Measurements from ENCODE around the gene OTUD4. TPM values are rescaled to one million over a fixed set of nuclear protein-coding genes. Genes with fewer than 3 reads are reported as not detected.

OTUD4 gene
- total RNA-seq, 1 donor from 2014 or later, result 38.3 TPM

DNA sequence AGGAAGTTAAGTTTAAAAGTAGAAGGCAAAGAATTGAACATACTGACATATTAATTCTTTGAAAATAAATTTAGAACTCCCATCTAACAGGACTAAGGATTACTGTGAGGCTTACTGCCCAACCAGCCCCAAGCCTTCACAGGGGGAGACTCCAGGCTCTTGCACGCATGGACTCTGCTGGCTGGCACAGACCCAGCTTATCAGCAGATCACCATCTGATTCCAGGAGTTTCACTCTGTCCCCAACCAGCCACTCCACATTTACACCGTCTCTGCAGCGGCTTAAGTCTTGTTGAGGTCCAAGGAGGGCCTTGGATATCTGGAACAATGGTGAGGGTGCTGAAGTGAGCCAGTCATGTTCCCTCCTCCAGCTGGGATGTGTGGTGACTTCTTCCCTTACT, 16.4 kb upstream of the OTUD4 start:
- no peak for DNase-seq (ENCODE audit: low spot score in 2 of 2, unreplicated experiment in 2 of 2)
- H3K27me3 Mint-ChIP-seq (ENCODE audit: low read depth), result no peaks in the 10 kb centered on the region

DNA sequence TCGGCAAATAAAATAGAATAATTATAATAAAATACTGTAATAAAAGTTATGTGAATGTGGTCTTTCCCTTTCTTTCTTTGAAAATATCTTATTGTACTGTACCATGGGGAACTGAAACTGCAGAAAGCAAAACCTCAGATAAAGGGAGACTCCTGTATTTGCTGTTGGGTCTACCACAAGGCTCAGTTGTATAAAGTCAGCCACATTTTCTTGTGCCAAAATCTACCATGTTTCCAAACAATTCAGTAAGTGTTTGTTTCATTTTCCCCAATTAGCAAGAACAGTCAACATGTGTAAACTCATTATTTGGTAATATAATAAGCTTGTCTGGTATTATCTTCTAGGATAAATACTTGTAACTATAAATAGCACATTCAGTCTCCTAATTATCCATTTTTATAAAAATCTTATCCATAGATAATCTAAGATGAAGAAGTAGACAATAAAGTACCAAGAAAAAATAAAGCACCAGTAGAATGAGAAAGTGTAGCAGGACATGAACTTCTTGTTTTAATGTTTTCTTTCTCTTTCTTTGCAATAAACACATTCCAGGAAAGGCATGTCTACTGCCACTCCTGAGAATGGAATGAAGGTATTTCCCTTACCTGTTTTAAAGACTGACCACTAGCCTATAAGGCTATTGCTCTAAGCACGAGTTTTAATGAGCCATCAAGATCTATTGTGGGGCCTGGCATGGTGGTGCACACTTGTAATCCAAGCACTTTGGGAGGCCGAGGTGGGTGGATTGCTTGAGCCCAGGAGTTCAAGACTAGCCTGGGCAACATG, 15.0 kb upstream of the OTUD4 start:
- Mint-ChIP-seq H3K9me3 (peaks cover 6% of the 10 kb centered on the region), H3K4me3 (no peak overlapping the region), H3K4me1 (no peaks in the 10 kb centered on the region), H3K27ac (peak overlapping the region; percentile 67), H3K27me3 (ENCODE audit: low read depth) (no peaks in the 10 kb centered on the region), H3K36me3 (no peaks in the 10 kb centered on the region)
- TF ChIP-seq, protein P1, sequence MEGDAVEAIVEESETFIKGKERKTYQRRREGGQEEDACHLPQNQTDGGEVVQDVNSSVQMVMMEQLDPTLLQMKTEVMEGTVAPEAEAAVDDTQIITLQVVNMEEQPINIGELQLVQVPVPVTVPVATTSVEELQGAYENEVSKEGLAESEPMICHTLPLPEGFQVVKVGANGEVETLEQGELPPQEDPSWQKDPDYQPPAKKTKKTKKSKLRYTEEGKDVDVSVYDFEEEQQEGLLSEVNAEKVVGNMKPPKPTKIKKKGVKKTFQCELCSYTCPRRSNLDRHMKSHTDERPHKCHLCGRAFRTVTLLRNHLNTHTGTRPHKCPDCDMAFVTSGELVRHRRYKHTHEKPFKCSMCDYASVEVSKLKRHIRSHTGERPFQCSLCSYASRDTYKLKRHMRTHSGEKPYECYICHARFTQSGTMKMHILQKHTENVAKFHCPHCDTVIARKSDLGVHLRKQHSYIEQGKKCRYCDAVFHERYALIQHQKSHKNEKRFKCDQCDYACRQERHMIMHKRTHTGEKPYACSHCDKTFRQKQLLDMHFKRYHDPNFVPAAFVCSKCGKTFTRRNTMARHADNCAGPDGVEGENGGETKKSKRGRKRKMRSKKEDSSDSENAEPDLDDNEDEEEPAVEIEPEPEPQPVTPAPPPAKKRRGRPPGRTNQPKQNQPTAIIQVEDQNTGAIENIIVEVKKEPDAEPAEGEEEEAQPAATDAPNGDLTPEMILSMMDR (IDR thresholded peaks at IDR 0.05; ENCODE audit: unreplicated experiment), result no peak
- DNase-seq (ENCODE audit: low spot score in 2 of 2, unreplicated experiment in 2 of 2), result no peak

More for the DNA sequence above, 16.4 kb upstream of the OTUD4 start:
- H3K36me3 Mint-ChIP-seq, result no peaks in the 10 kb centered on the region
- H3K4me3 Mint-ChIP-seq, result no peak overlapping the region
- no peaks in the 10 kb centered on the region for H3K9me3 Mint-ChIP-seq
- H3K4me1 Mint-ChIP-seq, result no peaks in the 10 kb centered on the region
- H3K27ac Mint-ChIP-seq, result no peak overlapping the region
- TF ChIP-seq, protein P1 (IDR thresholded peaks at IDR 0.05; ENCODE audit: unreplicated experiment), result no peak

DNA sequence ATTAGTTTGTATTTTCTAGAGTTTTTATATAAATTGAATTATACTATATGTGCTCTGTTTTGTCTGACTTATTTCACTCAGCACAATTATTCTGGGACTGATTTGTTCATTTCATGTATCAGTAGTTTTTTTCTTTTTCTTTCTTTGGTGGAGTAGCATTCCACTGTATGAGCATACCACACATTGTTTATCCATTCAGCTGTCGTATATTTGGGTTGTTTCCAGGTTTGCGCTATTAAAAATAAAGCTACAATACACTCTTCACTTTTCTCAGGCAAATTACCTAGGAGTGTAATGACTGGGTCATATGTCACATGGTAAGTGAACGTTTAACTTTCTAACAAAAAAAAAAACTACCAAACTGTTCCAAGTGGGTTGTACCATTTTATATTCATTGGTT, 9.6 kb upstream of the OTUD4 start:
- H3K27me3 Mint-ChIP-seq (ENCODE audit: low read depth), result no peaks in the 10 kb centered on the region
- TF ChIP-seq, protein P1 (IDR thresholded peaks at IDR 0.05; ENCODE audit: unreplicated experiment), result no peak
- peaks cover 6% of the 10 kb centered on the region for H3K9me3 Mint-ChIP-seq
- DNase-seq (ENCODE audit: low spot score in 2 of 2, unreplicated experiment in 2 of 2), result no peak
- no peak overlapping the region for H3K27ac Mint-ChIP-seq
- no peaks in the 10 kb centered on the region for H3K4me1 Mint-ChIP-seq
- no peaks in the 10 kb centered on the region for H3K36me3 Mint-ChIP-seq
- H3K4me3 Mint-ChIP-seq, result no peak overlapping the region

DNA sequence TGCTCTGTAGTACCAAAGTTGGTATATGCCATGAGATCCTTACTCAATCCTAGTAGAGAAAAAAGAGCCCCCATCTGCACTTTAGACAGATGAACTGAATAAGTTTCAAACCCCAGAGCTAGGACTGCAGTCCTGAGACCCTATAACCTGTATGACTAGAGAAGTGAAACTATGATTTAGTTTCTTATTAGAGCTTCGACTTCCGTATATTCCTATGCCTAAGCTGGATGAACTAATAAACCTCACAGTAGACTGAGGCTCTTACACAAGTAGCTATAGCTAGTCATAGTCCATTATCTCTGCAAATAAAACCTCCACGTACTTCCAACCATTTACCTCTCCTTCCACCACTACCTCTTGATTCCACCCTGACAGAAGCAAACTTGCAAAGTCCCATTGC, 6.3 kb upstream of the OTUD4 start:
- Mint-ChIP-seq H3K9me3 (peaks cover 6% of the 10 kb centered on the region), H3K4me1 (peaks cover 3% of the 10 kb centered on the region), H3K27me3 (ENCODE audit: low read depth) (no peaks in the 10 kb centered on the region), H3K27ac (no peak overlapping the region), H3K36me3 (no peaks in the 10 kb centered on the region), H3K4me3 (no peak overlapping the region)
- DNase-seq (ENCODE audit: low spot score in 2 of 2, unreplicated experiment in 2 of 2), result no peak
- TF ChIP-seq, protein P1 (IDR thresholded peaks at IDR 0.05; ENCODE audit: unreplicated experiment), result no peak

DNA sequence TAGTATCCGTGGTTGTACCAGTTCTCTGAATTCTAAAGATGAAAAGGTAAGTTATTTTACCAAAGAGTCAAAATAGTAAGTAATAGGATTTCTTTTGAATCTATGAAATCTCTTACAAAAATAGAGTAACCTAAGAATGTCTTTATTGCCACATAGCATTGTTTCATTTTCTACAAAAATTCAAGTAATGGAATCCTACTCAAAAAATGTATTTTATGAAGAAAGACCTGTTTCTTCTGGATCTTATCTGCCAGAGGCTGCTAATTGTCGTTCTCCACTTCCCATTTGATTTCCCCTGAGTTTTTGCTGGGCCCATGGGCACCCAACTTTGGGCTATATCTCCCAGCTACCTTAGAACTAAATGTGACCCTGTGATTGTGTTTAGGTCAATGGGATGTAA, 3.2 kb upstream of the OTUD4 start:
- H3K27me3 Mint-ChIP-seq (ENCODE audit: low read depth), result no peaks in the 10 kb centered on the region

More for the DNA sequence above, 3.2 kb upstream of the OTUD4 start:
- Mint-ChIP-seq H3K27ac (no peak overlapping the region), H3K9me3 (no peaks in the 10 kb centered on the region), H3K4me1 (peaks cover 14% of the 10 kb centered on the region), H3K4me3 (no peak overlapping the region), H3K36me3 (no peaks in the 10 kb centered on the region)
- DNase-seq (ENCODE audit: low spot score in 2 of 2, unreplicated experiment in 2 of 2), result no peak
- TF ChIP-seq, protein P1 (IDR thresholded peaks at IDR 0.05; ENCODE audit: unreplicated experiment), result no peak

Measured in mesothelial cell of epicardium (in vitro differentiated cells).